Endothelial cell of umbilical vein (primary cell): ENCODE measurements around the gene SGSM1. TPM values are rescaled to one million over a fixed set of nuclear protein-coding genes. Genes with fewer than 3 reads are reported as not detected.

ENCODE experiments used
- BruUV-seq: library from RNA; stranded (reverse); fragments of 400-500 nt; replicated peaks from 2 replicates; lab custom pipeline; 2021; lab: Mats Ljungman, UMichigan
- CTCF ChIA-PET: fragments of 300-600, 350-600 bp; sonication (Branson Sonifier 250); formaldehyde crosslinking; loops from one replicate; lab custom pipeline; 2021; ENCODE audit warnings: antibody characterized with exemption, inconsistent platforms; lab: Charles Lee
- POLR2A ChIA-PET: fragments of 300-600, 350-600 bp; sonication (Branson Sonifier 250); formaldehyde crosslinking; loops from one replicate; lab custom pipeline; 2021; ENCODE audit warnings: antibody characterized with exemption, inconsistent platforms; lab: Charles Lee
- DNase-seq: peaks from one replicate; pipeline ENCODE4 v3.0.0-alpha.2; 2011; ENCODE audit warnings: low read depth, low spot score
- FAIRE-seq: peaks from 2 replicates; lab custom pipeline; 2011; peaks lifted over from hg19 to GRCh38; lab: Jason Lieb, UNC
- H2AFZ ChIP-seq: 2 replicates; pipeline ENCODE4 v1.6.0; 2012; ENCODE audit warnings: low read depth, low read length, control low read depth, inconsistent platforms
- H3K27ac ChIP-seq: 2 replicates; pipeline ENCODE4 v1.5.1; 2011; ENCODE audit warnings: low read depth, mild to moderate bottlenecking, control low read depth, low read length, moderate library complexity; ENCODE audit not compliant: insufficient read depth
- H3K27me3 ChIP-seq, 2 experiments: 2 replicates each; pipeline versions ENCODE4 v1.6.0 to v1.6.1; 2011; ENCODE audit warnings: low read length in 2 of 2, mixed read lengths in 1 of 2; ENCODE audit not compliant: control insufficient read depth in 2 of 2, insufficient read depth in 2 of 2
- H3K36me3 ChIP-seq, 2 experiments: 2 replicates in 1 of 2; 3 replicates in 1 of 2; pipeline ENCODE4 v1.5.1; 2011; ENCODE audit warnings: low read length in 2 of 2, mild to moderate bottlenecking in 1 of 2, moderate library complexity in 1 of 2; ENCODE audit not compliant: control insufficient read depth in 2 of 2, insufficient read depth in 2 of 2; ENCODE audit errors: extremely low read depth in 1 of 2
- H3K4me1 ChIP-seq: 3 replicates; pipeline ENCODE4 v1.5.1; 2011; ENCODE audit warnings: mild to moderate bottlenecking, low read length; ENCODE audit not compliant: control insufficient read depth, insufficient read depth; ENCODE audit errors: extremely low read depth
- H3K4me2 ChIP-seq: 2 replicates; pipeline ENCODE4 v1.6.1; 2011; ENCODE audit warnings: low read length, control low read depth, mixed read lengths; ENCODE audit not compliant: insufficient read depth
- H3K4me3 ChIP-seq, 3 experiments: fragments of 200-600 bp in 1 of 3; sonication (generic), shearing (Covaris generic) in 1 of 3; replicated peaks in 1 of 3; 2 replicates each; pipeline ENCODE4 v1.5.1; 2011 to 2016; ENCODE audit warnings: control low read depth in 3 of 3, low read length in 3 of 3, mild to moderate bottlenecking in 2 of 3, inconsistent platforms in 1 of 3, low read depth in 1 of 3, moderate library complexity in 1 of 3; ENCODE audit not compliant: insufficient read depth in 1 of 3
- H3K79me2 ChIP-seq: 2 replicates; pipeline ENCODE4 v1.6.0; 2012; ENCODE audit warnings: low read length, inconsistent platforms; ENCODE audit not compliant: control insufficient read depth, insufficient read depth
- H3K9ac ChIP-seq: replicated peaks from 2 replicates; pipeline ENCODE3; 2011; ENCODE audit warnings: low read length, control low read depth; ENCODE audit not compliant: insufficient read depth; ENCODE audit errors: extremely low read depth
- H3K9me1 ChIP-seq: replicated peaks from 3 replicates; pipeline ENCODE4 v1.6.0; 2011; ENCODE audit warnings: mild to moderate bottlenecking, low read length; ENCODE audit not compliant: control insufficient read depth, insufficient read depth; ENCODE audit errors: extremely low read depth
- H3K9me3 ChIP-seq: replicated peaks from 2 replicates; pipeline ENCODE4 v1.5.1; 2012; ENCODE audit warnings: low read length, inconsistent platforms; ENCODE audit not compliant: control insufficient read depth, insufficient read depth
- H4K20me1 ChIP-seq: replicated peaks from 2 replicates; pipeline ENCODE3; 2011; ENCODE audit warnings: mild to moderate bottlenecking, low read length; ENCODE audit not compliant: control insufficient read depth, insufficient read depth; ENCODE audit errors: extremely low read depth
- CTCF ChIP-seq, 2 donors: IDR thresholded peaks; 1 replicate in 1 of 2; 2 replicates in 1 of 2; pipeline ENCODE4 v1.5.1; 2011; ENCODE audit warnings: low read length in 2 of 2, mild to moderate bottlenecking in 2 of 2, moderate library complexity in 2 of 2, control low read depth in 1 of 2, inconsistent platforms in 1 of 2, low read depth in 1 of 2; ENCODE audit not compliant: insufficient read depth in 1 of 2; ENCODE audit errors: extremely low read depth in 1 of 2
- FOS ChIP-seq: IDR thresholded peaks from 2 replicates; pipeline ENCODE4 v1.6.1; 2011; ENCODE audit warnings: mild to moderate bottlenecking, low read length, moderate library complexity, borderline replicate concordance; ENCODE audit not compliant: insufficient read depth
- JUN ChIP-seq: IDR thresholded peaks from 2 replicates; pipeline ENCODE4 v1.6.1; 2011; ENCODE audit warnings: borderline replicate concordance, low read depth; ENCODE audit not compliant: insufficient read length, insufficient read depth
- MYC ChIP-seq: IDR thresholded peaks from one replicate; pipeline ENCODE4 v1.6.1; 2011; ENCODE audit warnings: mild to moderate bottlenecking, low read depth, low read length
- POLR2A ChIP-seq: IDR thresholded peaks from 2 replicates; pipeline ENCODE4 v1.6.1; 2012; ENCODE audit warnings: low read depth, mild to moderate bottlenecking, control low read depth, low read length
- POLR2AphosphoS5 ChIP-seq: IDR thresholded peaks from 2 replicates; pipeline ENCODE4 v1.6.1; 2012; ENCODE audit warnings: low read depth, mild to moderate bottlenecking, control low read depth, low read length, moderate library complexity; ENCODE audit not compliant: insufficient read depth
- dilution Hi-C: fragments of 300-500 bp; cut with MboI; formaldehyde crosslinking; loops from one replicate; pipeline ENCODE4 v1.15.0; 2019; ENCODE audit warnings: low sequenced_read_pairs; ENCODE audit not compliant: extremely low pct_ligation_motif_present
- intact Hi-C: fragments of 100-400 bp; cut with micrococcal nuclease; formaldehyde crosslinking; loops from one replicate; pipeline ENCODE4 v1.10.0; 2022
- polyA plus RNA-seq, 4 experiments: library from polyadenylated mRNA; depleted of rRNA in 3 of 4; stranded (reverse) in 3 of 4; unstranded in 1 of 4; fragments of >200 nt; gene quantifications; 2 replicates each; pipeline versions ENCODE4 v1.2.1 to v1.2.3, GENCODE V29; 2011 to 2012; ENCODE audit warnings: missing spikeins in 1 of 4
- total RNA-seq: library from RNA; stranded (reverse); gene quantifications from 2 replicates; pipeline ENCODE4 v1.2.3, GENCODE V29; 2021
- TF ChIP-seq, protein P1 (sequence below): IDR thresholded peaks from 2 replicates; pipeline ENCODE4 v1.6.1; 2011; ENCODE audit not compliant: insufficient read depth, insufficient read length

SGSM1 gene
- total and polyA plus RNA-seq, 2 donors (not counting 3 experiments of a cell fraction or from before 2014, with no cell fraction given) = 0.10 to 1.1 TPM

DNA sequence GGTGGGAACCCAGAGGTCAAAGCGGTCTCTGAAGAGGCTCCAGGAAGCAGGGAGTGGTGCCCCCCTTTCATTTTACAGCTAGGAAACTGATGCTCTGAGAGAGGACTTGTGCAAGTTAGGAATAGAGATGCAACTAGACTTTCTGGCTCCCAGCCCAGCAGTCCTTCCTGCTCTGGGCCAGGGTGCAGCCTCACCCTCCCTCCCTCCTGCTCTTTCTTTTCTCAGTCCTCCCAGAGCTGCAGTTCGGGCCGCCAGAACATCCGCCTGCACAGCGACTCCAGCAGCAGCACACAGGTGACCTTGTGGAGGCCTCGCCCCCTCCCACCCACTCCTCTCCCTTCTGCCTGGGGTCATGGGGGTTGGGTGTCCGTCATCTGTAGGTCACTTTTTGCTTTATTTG, 89.0 kb downstream of the SGSM1 start:
- no peaks in the 10 kb centered on the region for H4K20me1 ChIP-seq
- H3K79me2 ChIP-seq = no peaks in the 10 kb centered on the region
- no peak overlapping the region for H3K4me3 ChIP-seq
- DNase-seq (peak; percentile 84), FAIRE-seq (no peak)
- H3K9me3 ChIP-seq = no peaks in the 10 kb centered on the region
- no peak overlapping the region for H3K9ac ChIP-seq
- intact Hi-C loops = no loop called here
- CTCF ChIA-PET = interaction anchor here (1.3 to 1.4 kb wide), 3 partner anchors 45 to 154 kb away, joined by 3 to 6 read pairs (median 4); no protein-coding TSS in a partner anchor
- BruUV-seq = no TSS peak
- TF ChIP-seq POLR2AphosphoS5 (peak; percentile 30), MYC (no peak), CTCF (IDR thresholded peaks at IDR 0.05; ENCODE audit: extremely low read depth in 1 of 2, insufficient read depth in 1 of 2, low read depth in 1 of 2, low read length in 2 of 2) (no peak), POLR2A (peak; percentile 36)
- TF ChIP-seq, protein P1, sequence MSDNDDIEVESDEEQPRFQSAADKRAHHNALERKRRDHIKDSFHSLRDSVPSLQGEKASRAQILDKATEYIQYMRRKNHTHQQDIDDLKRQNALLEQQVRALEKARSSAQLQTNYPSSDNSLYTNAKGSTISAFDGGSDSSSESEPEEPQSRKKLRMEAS = no peak
- POLR2A ChIA-PET = no interaction called here
- peak overlapping the region; percentile 59 for H2AFZ ChIP-seq
- peak overlapping the region; percentile 77 for H3K27ac ChIP-seq
- no peaks in the 10 kb centered on the region for H3K36me3 ChIP-seq
- dilution Hi-C loops = no loop called here
- no peaks in the 10 kb centered on the region for H3K9me1 ChIP-seq
- no peaks in the 10 kb centered on the region for H3K27me3 ChIP-seq
- H3K4me1 ChIP-seq = peaks cover 23% of the 10 kb centered on the region
- H3K4me2 ChIP-seq = peak overlapping the region; percentile 70

- no peak for DNase-seq
- no peaks in the 10 kb centered on the region for H3K4me1 ChIP-seq
- no peak overlapping the region for H3K9ac ChIP-seq
- no peak overlapping the region for H3K4me2 ChIP-seq
- H3K79me2 ChIP-seq = no peaks in the 10 kb centered on the region
- TF ChIP-seq CTCF (IDR thresholded peaks at IDR 0.05; ENCODE audit: extremely low read depth in 1 of 2, insufficient read depth in 1 of 2, low read depth in 1 of 2, low read length in 2 of 2) (no peak), JUN (no peak), POLR2A (no peak), FOS (no peak), MYC (no peak)
- intact Hi-C loops (no loop called here), dilution Hi-C loops (no loop called here)
- H3K4me3 ChIP-seq = no peak overlapping the region
- no peaks in the 10 kb centered on the region for H3K27me3 ChIP-seq
- H3K36me3 ChIP-seq = no peaks in the 10 kb centered on the region
- H3K9me3 ChIP-seq = no peaks in the 10 kb centered on the region
- no peak overlapping the region for H3K27ac ChIP-seq
- H2AFZ ChIP-seq = no peak overlapping the region
- no peaks in the 10 kb centered on the region for H3K9me1 ChIP-seq
- ChIA-PET POLR2A (no interaction called here), CTCF (no interaction called here)
- BruUV-seq = no TSS peak
- no peaks in the 10 kb centered on the region for H4K20me1 ChIP-seq
- FAIRE-seq = no peak
Measured at GRCh38 chr22:24901448-24901847, 95.4 kb downstream of the SGSM1 start.
